AG09319 (cell line): ENCODE measurements around the gene COG7.

Experiments
- DNase-seq: peaks from one replicate; pipeline ENCODE4 v3.0.0-alpha.2; 2010; ENCODE audit warnings: low read depth; ENCODE audit errors: extremely low read depth
- TF ChIP-seq, protein P1 (sequence below): IDR thresholded peaks from 2 replicates; pipeline ENCODE4 v1.5.1; 2011; ENCODE audit warnings: low read depth, mild to moderate bottlenecking, inconsistent platforms, low read length, moderate library complexity

The COG7 gene

DNA sequence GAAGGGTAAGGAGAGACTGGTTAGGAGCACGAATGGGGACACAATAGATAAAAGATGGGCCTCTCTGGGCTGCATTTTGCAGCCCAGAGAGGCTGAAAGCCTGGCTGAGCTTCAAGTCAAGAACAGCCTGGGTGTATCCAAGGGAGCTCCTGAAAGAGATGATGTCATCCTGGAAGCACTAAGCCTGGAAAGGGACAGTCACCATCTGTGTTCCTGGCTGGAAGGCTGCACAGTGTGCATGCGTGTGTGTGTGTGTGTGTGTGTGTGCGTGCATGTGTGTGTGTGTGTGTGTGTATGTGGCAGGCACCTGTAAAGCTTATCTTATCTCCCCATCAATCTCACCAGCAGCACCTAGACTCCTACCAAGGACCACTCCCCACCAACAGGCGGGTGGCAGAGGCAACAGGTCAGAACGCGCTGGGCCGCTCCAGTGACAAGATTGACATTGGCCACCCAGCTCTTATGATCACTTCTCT lies 44.1 kb downstream of the COG7 start:
- TF ChIP-seq, protein P1, sequence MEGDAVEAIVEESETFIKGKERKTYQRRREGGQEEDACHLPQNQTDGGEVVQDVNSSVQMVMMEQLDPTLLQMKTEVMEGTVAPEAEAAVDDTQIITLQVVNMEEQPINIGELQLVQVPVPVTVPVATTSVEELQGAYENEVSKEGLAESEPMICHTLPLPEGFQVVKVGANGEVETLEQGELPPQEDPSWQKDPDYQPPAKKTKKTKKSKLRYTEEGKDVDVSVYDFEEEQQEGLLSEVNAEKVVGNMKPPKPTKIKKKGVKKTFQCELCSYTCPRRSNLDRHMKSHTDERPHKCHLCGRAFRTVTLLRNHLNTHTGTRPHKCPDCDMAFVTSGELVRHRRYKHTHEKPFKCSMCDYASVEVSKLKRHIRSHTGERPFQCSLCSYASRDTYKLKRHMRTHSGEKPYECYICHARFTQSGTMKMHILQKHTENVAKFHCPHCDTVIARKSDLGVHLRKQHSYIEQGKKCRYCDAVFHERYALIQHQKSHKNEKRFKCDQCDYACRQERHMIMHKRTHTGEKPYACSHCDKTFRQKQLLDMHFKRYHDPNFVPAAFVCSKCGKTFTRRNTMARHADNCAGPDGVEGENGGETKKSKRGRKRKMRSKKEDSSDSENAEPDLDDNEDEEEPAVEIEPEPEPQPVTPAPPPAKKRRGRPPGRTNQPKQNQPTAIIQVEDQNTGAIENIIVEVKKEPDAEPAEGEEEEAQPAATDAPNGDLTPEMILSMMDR: no peak
- DNase-seq: no peak

DNA sequence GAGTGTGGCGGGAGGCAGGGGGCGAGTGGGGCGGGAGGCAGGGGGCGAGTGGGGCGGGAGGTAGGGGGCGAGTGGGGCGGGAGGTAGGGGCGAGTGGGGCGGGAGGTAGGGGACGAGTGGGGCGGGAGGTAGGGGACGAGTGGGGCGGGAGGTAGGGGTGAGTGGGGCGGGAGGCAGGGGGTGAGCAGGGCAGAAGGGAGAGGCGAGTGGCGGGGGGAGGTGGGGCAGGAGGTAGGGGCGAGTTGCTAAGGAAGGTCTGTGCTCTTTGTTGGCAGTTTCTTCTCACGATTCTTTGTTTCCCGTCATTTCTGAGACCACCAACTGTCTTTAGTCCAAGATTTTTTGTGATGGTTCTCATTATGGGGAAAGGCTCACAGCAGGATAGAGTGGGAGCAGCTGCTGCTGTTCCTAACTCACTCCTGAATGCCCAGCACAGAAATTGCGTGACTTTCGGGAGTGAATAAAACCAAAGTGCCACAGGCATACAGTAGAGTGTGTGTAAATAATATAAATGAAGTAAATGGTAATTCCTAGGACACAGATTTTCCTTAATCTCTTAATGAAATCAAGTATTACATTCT lies 44.7 kb downstream of the COG7 start:
- no peak for DNase-seq
- TF ChIP-seq, protein P1: no peak

DNA sequence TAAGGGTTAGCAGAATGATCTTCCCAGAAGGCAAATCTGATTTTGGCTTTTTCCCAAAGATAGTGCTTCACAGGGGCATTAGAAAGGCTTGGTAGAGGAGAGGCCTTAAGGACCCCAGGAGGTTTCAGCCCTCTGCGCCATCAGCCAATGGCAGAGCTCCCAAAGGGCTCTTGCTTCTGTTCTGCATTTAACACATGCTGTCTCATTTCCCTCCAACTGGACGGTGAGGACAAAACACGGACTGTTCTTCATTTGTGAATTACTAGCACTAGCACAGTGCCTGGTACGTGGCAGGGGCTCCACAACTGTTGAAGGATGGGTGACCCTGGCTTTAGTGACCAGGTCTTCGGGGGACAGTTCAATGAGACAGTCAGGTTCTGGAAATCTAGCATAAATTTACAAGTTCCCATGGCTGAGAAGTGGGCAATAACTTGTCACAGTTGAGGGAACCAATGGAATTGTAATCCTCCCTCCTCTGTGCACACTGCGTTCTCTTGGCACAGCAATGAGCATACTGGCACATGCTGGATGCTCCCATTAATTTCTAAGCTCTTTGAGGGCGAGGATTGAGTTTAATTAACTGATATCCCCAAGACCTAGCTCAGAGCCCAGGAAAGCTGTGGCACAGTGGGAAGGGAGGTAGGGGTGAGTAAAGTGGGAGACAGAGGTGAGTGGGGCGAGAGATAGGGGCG lies 45.4 kb downstream of the COG7 start:
- TF ChIP-seq, protein P1: no peak
- DNase-seq: no peak

DNA sequence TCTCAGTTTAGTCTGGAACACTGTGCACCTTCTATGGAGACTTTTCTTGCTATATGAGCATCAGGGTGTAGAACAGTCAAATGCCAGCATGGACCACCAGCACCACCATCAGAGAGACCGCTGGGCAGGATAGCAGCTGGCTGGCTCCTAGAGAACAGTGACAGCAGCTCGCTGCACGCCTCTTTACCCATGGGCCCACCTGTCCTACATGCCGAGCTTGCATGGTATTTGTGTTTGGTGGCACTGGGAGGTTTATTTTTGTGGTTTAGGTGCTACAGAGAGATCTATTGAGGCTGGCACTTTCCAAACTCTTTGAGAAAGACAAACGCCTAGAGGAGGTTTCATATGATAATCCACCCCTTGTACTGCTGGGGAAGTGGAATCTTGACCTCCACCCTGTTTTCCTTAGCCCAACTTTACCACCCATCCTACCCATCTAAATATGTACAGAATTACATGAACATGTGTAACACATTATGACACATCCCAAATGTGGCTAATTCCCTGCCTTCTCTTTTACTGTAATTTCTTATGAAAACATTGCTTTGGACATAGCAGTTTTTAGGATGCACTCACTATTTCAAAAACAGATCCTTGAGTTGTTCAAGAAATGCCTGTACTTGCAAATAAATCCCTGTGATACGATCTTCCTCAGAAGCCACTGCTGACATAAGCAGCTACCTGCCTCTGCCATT lies 46.3 kb downstream of the COG7 start:
- no peak for DNase-seq
- TF ChIP-seq, protein P1: no peak

DNA sequence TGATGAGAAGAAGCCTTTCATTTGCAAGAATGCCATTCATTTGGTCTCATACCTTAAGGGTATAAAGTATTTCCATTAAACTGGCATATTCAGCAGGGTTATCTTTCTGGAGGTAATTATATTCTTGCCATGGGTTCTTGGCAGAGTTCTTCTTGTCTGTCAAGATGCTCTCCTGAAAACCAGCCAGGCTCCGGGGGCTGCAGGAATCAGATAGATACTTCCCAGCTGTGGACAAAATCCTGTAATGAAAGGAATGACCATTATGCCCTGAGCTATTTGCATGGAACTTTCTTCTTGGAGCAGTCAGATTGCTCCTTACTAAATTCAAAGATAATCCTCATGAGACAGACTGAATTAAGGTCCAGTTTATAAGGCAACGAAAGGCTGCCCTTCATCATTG lies 47.0 kb downstream of the COG7 start:
- TF ChIP-seq, protein P1: no peak
- no peak for DNase-seq

DNA sequence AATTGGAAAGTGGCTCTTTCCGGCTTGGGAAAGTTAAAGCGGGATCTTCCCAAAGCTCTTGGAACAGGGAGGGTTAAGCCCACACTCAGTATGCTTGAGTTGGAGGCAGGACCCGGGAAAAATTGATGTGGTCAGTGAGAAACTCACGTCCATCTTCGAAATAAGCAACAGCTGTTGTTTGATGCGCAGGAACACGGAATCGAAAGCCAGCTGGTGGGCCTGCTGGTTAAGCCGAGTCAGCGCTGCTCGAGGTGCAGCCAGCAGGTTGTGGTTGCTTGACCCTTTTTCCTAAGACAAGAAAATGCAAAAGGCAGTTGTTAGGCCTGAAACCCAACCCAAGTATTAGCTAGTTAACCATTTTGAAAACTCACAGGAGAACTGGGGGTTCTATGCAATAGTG lies 49.4 kb downstream of the COG7 start:
- TF ChIP-seq, protein P1: no peak
- DNase-seq: no peak

DNA sequence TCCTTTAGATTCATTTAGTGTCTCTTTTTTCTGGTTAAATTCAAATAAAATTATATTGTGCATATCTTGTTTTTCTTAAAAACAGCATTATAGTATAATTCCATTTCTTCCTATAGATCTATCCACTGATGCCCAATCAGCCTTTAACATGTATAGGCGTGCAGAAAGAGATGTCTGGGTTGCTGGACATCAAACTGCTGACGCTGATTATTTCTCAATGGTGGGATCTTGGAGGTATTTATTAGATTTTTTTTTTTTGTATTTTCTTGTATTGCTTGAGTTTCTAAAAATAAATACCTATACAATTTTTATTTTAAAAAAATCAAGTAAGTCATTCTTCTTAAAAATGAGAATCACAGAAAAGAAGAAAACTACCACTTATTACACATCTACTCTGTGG lies 50.9 kb downstream of the COG7 start:
- DNase-seq: no peak
- TF ChIP-seq, protein P1: no peak
